Neural progenitor cell (in vitro differentiated cells): ENCODE measurements around the gene FZD8.

Experiments used
- EZH2phosphoT487 ChIP-seq: fragments of 200-600 bp; sonication (generic); IDR thresholded peaks from 2 replicates; pipeline ENCODE4 v1.6.1; 2017; ENCODE audit warnings: antibody characterized with exemption
- TF ChIP-seq, protein P1 (sequence below): fragments of 200-600 bp; sonication (generic); IDR thresholded peaks from 2 replicates; pipeline ENCODE4 v1.5.1; 2017; ENCODE audit warnings: antibody characterized with exemption, mild to moderate bottlenecking

GRCh38 chr10:35592441-35592840, 49.7 kb downstream of the FZD8 start:
- TF ChIP-seq, protein P1, sequence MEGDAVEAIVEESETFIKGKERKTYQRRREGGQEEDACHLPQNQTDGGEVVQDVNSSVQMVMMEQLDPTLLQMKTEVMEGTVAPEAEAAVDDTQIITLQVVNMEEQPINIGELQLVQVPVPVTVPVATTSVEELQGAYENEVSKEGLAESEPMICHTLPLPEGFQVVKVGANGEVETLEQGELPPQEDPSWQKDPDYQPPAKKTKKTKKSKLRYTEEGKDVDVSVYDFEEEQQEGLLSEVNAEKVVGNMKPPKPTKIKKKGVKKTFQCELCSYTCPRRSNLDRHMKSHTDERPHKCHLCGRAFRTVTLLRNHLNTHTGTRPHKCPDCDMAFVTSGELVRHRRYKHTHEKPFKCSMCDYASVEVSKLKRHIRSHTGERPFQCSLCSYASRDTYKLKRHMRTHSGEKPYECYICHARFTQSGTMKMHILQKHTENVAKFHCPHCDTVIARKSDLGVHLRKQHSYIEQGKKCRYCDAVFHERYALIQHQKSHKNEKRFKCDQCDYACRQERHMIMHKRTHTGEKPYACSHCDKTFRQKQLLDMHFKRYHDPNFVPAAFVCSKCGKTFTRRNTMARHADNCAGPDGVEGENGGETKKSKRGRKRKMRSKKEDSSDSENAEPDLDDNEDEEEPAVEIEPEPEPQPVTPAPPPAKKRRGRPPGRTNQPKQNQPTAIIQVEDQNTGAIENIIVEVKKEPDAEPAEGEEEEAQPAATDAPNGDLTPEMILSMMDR, result no peak
- no peak for TF ChIP-seq EZH2phosphoT487
